GM23248 (cell line): ENCODE results near the gene SLC6A11.

Experiments
- EZH2 ChIP-seq: fragments of 200-600 bp; sonication (generic); IDR thresholded peaks from 2 replicates; pipeline ENCODE4 v1.6.1; 2018; ENCODE audit warnings: antibody characterized with exemption, mild to moderate bottlenecking; ENCODE audit not compliant: insufficient read depth, poor library complexity, severe bottlenecking
- EZH2phosphoT487 ChIP-seq: fragments of 200-600 bp; sonication (generic); IDR thresholded peaks from 2 replicates; pipeline ENCODE4 v1.6.1; 2018; ENCODE audit warnings: antibody characterized with exemption, moderate library complexity, mild to moderate bottlenecking, low read depth; ENCODE audit not compliant: insufficient read depth

DNA sequence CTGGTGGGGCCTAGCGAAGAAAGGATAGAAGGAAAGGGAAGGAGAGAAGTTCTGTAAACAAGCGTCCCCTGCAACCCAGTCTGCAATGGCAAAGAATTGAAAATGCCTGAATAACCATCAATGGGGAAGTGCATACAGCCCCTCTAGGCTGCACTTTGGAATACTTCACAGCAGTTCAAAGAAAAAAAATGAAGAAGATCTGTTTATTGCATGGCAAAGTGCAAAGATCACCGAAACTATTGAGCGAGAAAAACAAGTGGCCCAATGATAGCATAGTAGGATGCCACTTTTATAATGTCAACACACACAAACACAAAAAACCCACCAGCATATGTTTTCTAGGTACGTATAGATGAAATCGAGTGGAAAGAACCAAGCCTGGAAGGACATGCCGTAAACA lies 162.9 kb downstream of the SLC6A11 start:
- no peak for TF ChIP-seq EZH2phosphoT487
- TF ChIP-seq EZH2 = no peak
